GM21515 (cell line): ENCODE data around the gene MRPL40.

Experiments used
- ATAC-seq: cut with Tn5 transposase; IDR thresholded peaks from one replicate; pipeline ENCODE4 v1.9.1; 2021; ENCODE audit not compliant: unreplicated experiment

MRPL40 gene

DNA sequence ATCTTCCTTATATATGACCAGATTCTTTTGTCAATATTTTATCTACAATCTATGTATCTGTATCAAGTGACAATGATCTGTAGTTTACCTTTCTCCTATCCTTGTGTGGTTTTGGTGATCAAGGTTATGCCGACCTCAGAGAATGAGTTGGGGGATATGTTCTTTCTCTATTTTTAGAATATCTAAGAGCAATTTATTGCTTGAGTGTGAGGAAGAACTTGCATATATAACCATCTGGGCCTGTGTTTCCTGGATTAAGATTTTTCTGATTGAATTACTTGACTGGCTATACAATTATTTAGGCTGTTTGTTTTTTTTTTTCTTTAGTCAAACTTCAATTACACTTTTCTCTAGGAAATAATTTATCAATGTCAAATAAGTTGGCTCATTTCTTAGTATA, 29.2 kb downstream of the MRPL40 start:
- no peak for ATAC-seq

DNA sequence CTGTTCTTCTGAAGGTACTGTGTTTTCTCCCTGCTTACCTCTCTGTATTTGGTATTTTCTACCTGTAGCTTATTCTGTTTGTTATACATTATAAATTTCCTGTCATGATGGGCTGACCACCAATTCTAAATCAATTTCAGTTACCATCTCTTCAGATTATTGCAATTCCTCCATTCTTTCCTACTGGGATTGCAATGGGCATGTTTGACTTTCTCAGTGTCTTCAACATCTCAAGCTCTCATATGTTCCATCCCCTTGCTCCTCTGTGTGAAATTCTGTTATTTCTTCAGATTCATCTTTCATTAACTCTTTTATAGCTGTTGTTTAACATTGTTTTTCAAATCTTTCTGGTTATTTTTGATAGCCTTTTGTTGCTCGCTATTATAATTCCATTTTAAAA, 30.7 kb downstream of the MRPL40 start:
- no peak for ATAC-seq

GRCh38 chr22:19463491-19464469, 31.4 kb downstream of the MRPL40 start:
- no peak for ATAC-seq

DNA sequence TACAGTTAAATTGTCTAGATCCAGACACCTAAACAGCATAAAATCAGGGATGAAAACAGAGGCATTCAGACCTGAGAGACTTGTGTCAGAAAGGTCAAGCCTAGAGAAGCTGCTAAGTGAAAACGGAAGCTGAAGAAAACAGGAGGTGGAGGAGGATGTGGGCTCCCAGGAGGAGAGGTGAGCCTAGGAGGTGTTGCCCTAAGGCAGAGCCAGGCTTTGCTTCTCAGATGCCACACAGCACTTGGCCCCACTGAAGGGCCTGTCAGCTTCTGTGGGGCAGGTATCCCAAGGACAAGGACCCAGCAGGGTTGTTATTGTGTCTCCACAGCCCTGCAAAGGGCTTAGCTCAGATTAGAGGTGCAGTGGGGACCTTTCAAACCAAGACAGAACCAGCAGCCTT, 32.2 kb downstream of the MRPL40 start:
- ATAC-seq = no peak

GRCh38 chr22:19464975-19465374, 32.6 kb downstream of the MRPL40 start:
- no peak for ATAC-seq

- ATAC-seq = no peak
Observed at GRCh38 chr22:19466126-19466716, 33.9 kb downstream of the MRPL40 start.

DNA sequence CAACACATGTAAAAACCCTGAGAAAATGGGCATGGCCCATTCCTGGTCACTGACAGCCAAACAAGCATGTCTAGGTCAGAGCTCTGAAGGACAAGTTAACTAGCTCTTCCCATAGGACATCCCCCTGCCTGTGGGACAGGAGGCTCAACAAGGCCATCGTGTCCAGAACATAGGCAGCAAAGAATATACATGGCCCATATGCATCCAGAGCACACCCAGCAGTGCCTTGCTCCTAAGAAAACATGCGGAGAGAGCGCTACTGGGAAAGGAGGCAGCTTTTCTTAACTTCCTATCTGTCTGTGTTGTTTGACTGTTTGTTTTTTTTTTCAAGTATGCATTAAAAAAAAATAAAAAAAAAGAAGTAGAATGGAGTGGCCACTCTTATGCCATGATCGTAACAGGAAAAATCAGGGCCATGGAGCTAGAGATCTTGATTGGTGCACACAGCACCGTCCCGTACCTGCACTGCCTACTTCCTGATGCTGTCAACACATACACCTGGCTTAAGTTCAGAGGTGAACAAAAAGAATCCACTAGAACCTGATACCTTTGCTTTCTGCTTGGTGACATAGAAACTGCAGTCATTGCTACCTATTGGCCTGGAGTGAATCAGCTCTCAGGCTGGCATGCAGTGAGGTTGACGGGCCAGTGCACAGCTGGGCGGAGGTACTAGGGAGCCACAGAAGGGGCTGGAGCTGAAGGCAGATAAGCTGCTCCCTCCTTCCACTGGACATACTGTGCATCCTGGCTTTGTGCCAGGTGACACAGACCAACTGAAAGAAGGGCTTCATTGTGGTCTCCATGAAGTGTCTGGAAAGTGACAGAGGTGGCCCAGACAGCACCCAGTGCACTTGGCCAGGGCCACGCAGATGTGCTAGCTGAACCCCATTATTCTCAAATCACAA, 34.8 kb downstream of the MRPL40 start:
- ATAC-seq = no peak

- no peak for ATAC-seq
Observed at GRCh38 chr22:19467912-19468311, 35.6 kb downstream of the MRPL40 start.

GRCh38 chr22:19469421-19469820, 37.1 kb downstream of the MRPL40 start:
- ATAC-seq = no peak

DNA sequence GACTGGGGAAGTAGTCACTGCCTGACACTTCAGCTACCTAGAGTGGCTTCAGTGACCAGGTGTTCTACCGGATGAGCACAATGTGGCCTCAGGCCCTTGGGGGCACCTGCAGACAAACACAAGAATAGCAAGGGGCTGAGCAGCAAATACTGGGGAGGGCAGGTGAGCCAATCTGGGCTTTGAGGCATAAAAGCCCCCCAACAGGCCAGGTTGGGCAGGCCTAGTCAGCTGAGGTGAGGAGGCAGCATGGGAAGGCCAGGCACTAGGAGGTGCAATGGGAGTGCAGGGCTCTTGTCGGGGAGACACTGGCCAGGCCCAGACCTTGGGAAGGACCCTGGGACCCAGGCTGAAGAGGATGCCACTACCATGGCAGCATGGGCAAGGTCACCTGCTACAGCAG, 37.7 kb downstream of the MRPL40 start:
- no peak for ATAC-seq

- ATAC-seq = no peak
Observed at GRCh38 chr22:19471572-19471971, 39.2 kb downstream of the MRPL40 start.

GRCh38 chr22:19472233-19472632, 39.9 kb downstream of the MRPL40 start:
- no peak for ATAC-seq

- ATAC-seq = no peak
Observed at GRCh38 chr22:19473578-19473977, 41.2 kb downstream of the MRPL40 start.

- no peak for ATAC-seq
Observed at GRCh38 chr22:19476023-19476422, 43.7 kb downstream of the MRPL40 start.

- ATAC-seq = no peak
Observed at GRCh38 chr22:19477321-19478044, 45.1 kb downstream of the MRPL40 start.

DNA sequence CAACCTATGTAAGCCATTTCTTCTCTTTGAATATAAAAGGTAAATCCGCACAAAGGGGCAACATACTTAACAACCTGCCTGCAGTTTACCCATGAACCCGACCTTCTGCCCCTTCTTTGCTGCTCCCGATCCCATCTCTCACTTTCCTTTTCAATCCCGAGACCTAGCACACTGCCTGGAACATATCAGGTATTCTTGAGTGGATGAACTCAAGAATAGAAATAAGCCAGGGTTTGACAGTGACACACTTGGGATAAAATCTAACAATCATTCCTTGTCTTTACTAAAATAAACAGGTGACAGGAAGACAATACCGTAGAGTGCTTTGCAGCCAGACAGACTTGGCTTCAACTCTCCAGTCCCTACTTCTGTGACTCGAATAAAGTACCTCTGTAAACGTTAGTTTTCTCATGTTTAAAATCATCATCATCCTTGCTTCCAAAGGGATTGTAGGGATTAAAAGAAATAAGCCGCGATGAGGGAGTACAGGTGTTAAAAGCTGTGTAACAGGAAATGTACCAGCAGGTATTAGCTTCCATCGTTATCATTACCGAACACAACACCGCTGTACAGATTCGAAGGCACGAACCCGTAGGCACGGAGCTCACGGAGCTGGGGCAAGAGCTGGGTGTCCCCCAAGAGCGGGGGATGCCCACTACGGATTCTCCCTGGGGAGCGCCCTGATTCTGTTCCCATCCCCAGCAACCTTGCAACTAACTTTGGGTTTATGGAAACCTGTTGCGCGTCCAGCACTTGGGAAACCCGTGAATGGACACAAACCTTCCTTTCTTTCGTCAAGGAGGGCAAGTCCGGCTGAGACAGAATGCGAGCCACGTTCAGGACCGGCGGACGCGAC, 45.9 kb downstream of the MRPL40 start:
- ATAC-seq = no peak

DNA sequence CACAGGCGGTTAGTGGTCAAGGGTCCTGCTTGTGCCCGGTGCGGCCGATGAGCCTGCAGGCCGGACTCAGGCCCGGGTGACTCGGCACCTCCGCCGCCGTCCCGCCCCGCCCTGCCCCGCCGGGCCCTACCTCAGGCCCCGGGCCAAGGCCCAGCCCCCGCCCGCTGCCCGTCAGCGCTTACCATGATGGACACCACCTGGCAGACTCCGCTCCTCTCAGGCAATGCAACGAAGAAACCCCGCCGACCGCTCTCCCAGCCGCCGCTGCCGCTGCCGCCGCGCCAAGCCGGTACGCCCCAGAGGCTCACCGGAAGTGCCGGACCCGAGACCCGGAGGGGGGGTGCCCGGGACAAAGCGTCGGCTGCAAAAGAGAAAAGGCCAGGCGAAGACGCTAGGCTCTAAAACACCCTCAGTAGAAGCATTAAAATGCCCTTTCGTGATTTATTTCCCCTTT, 46.6 kb downstream of the MRPL40 start, which contains the start of gene UFD1:
TSS of gene UFD1 (minus strand) at position 293 of the 454 bp plus-strand sequence. CDS start at position 185, 108 bp downstream.
- peak; percentile 38 for ATAC-seq

- ATAC-seq = peak; percentile 80
Observed at GRCh38 chr22:19479355-19480172, 47.2 kb downstream of the MRPL40 start, which contains the start of gene CDC45. CDC45 (plus strand) TSS chr22:19479920; CDS start chr22:19479969, 49 bp downstream.
